Activated T-cell treated with anti-CD3 and anti-CD28 coated beads, Interleukin-2, amount 50 U/mL, for 4 hours (primary cell): ENCODE measurements around the gene POLR1A. TPM values are rescaled to one million over a fixed set of nuclear protein-coding genes. Genes with fewer than 3 reads are reported as not detected.
"Not testable (repeated sequence)": the region's sequence is repeated elsewhere in the genome, so short reads cannot be mapped to it uniquely, and the experiment has no call there.

Experiments
- ATAC-seq, 2 donors: fragments of 200-7000 bp; cut with Tn5 transposase; one replicate each; pipeline ENCODE4 v1.10.0; 2021
- DNase-seq: peaks from one replicate; pipeline ENCODE4 v3.0.0-alpha.2; 2020
- H3K27me3 Mint-ChIP-seq: one replicate; pipeline ENCODE4 v1.8.0; 2021; ENCODE audit warnings: low read depth, mixed read lengths
- H3K36me3 Mint-ChIP-seq: one replicate; pipeline ENCODE4 v1.8.0; 2022; ENCODE audit warnings: mixed read lengths; ENCODE audit not compliant: insufficient read depth
- H3K4me1 Mint-ChIP-seq: one replicate; pipeline ENCODE4 v1.8.0; 2021; ENCODE audit warnings: low read depth, mixed read lengths
- H3K4me3 Mint-ChIP-seq: one replicate; pipeline ENCODE4 v1.8.0; 2021; ENCODE audit warnings: mild to moderate bottlenecking, moderate library complexity, mixed read lengths
- H3K9me3 Mint-ChIP-seq: one replicate; pipeline ENCODE4 v1.8.0; 2021; ENCODE audit warnings: mixed read lengths
- total RNA-seq, 3 donors: library from RNA; stranded (reverse); gene quantifications; one replicate each; pipeline ENCODE4 v1.2.1, GENCODE V29; 2021

The POLR1A gene
- total RNA-seq, 3 donors from 2014 or later, result 80.3 to 86.3 (median 81.4) TPM

GRCh38 chr2:85992053-85992452 lies 113.6 kb downstream of the POLR1A start:
- DNase-seq, ATAC-seq, H3K9me3 Mint-ChIP-seq, H3K27me3 Mint-ChIP-seq, H3K36me3 Mint-ChIP-seq, H3K4me3 Mint-ChIP-seq: not testable (repeated sequence)
- H3K4me1 Mint-ChIP-seq, result peaks cover 26% of the 10 kb centered on the region

GRCh38 chr2:85990084-85990483 lies 115.6 kb downstream of the POLR1A start:
- H3K9me3 Mint-ChIP-seq, result no peaks in the 10 kb centered on the region
- DNase-seq (no peak), ATAC-seq (no peak)
- peaks cover 17% of the 10 kb centered on the region for H3K4me1 Mint-ChIP-seq
- no peaks in the 10 kb centered on the region for H3K36me3 Mint-ChIP-seq
- H3K4me3 Mint-ChIP-seq, result no peak overlapping the region
- H3K27me3 Mint-ChIP-seq, result no peaks in the 10 kb centered on the region

- Mint-ChIP-seq H3K27me3 (no peaks in the 10 kb centered on the region), H3K9me3 (no peaks in the 10 kb centered on the region), H3K4me1 (peaks cover 10% of the 10 kb centered on the region), H3K4me3 (no peak overlapping the region), H3K36me3 (no peaks in the 10 kb centered on the region)
- ATAC-seq, result no peak
- DNase-seq, result no peak
Observed at GRCh38 chr2:85989288-85989865, 116.3 kb downstream of the POLR1A start.

- H3K4me3 Mint-ChIP-seq, result no peak overlapping the region
- no peaks in the 10 kb centered on the region for H3K27me3 Mint-ChIP-seq
- no peak for DNase-seq
- peaks cover 5% of the 10 kb centered on the region for H3K4me1 Mint-ChIP-seq
- no peak for ATAC-seq
- no peaks in the 10 kb centered on the region for H3K9me3 Mint-ChIP-seq
- H3K36me3 Mint-ChIP-seq, result no peaks in the 10 kb centered on the region
Observed at GRCh38 chr2:85988914-85989270, 116.8 kb downstream of the POLR1A start.

GRCh38 chr2:85988175-85988913 lies 117.3 kb downstream of the POLR1A start:
- Mint-ChIP-seq H3K4me3 (no peak overlapping the region), H3K4me1 (peaks cover 2% of the 10 kb centered on the region), H3K36me3 (no peaks in the 10 kb centered on the region), H3K9me3 (no peaks in the 10 kb centered on the region), H3K27me3 (no peaks in the 10 kb centered on the region)
- DNase-seq (no peak), ATAC-seq (no peak)

- Mint-ChIP-seq H3K36me3 (no peaks in the 10 kb centered on the region), H3K27me3 (no peaks in the 10 kb centered on the region)
- ATAC-seq, result no peak
Observed at GRCh38 chr2:85987266-85988174, 118.2 kb downstream of the POLR1A start.

GRCh38 chr2:85986121-85986520 lies 119.6 kb downstream of the POLR1A start:
- ATAC-seq (no peak), DNase-seq (no peak)
- H3K4me3 Mint-ChIP-seq, result no peak overlapping the region
- H3K4me1 Mint-ChIP-seq, result no peaks in the 10 kb centered on the region
- H3K9me3 Mint-ChIP-seq, result no peaks in the 10 kb centered on the region
- no peaks in the 10 kb centered on the region for H3K27me3 Mint-ChIP-seq
- H3K36me3 Mint-ChIP-seq, result no peaks in the 10 kb centered on the region

More at GRCh38 chr2:85987266-85988174, 118.2 kb downstream of the POLR1A start:
- Mint-ChIP-seq H3K4me1 (no peaks in the 10 kb centered on the region), H3K4me3 (no peak overlapping the region), H3K9me3 (no peaks in the 10 kb centered on the region)
- DNase-seq, result no peak

- no peaks in the 10 kb centered on the region for H3K4me1 Mint-ChIP-seq
- no peak for ATAC-seq
- no peaks in the 10 kb centered on the region for H3K36me3 Mint-ChIP-seq
- H3K9me3 Mint-ChIP-seq, result no peaks in the 10 kb centered on the region
- H3K27me3 Mint-ChIP-seq, result peaks cover 5% of the 10 kb centered on the region
- no peak for DNase-seq
- H3K4me3 Mint-ChIP-seq, result no peak overlapping the region
Observed at GRCh38 chr2:85984788-85985187, 120.9 kb downstream of the POLR1A start.

- ATAC-seq (no peak), DNase-seq (no peak)
- peaks cover 5% of the 10 kb centered on the region for H3K27me3 Mint-ChIP-seq
- no peaks in the 10 kb centered on the region for H3K9me3 Mint-ChIP-seq
- no peak overlapping the region for H3K4me3 Mint-ChIP-seq
- no peaks in the 10 kb centered on the region for H3K4me1 Mint-ChIP-seq
- H3K36me3 Mint-ChIP-seq, result no peaks in the 10 kb centered on the region
Observed at GRCh38 chr2:85983766-85984165, 121.9 kb downstream of the POLR1A start.

- Mint-ChIP-seq H3K36me3 (no peaks in the 10 kb centered on the region), H3K4me1 (no peaks in the 10 kb centered on the region), H3K4me3 (no peak overlapping the region), H3K9me3 (no peaks in the 10 kb centered on the region), H3K27me3 (peaks cover 5% of the 10 kb centered on the region)
- DNase-seq, result no peak
- no peak for ATAC-seq
Observed at GRCh38 chr2:85981579-85982247, 124.0 kb downstream of the POLR1A start.

GRCh38 chr2:85978883-85979780 lies 126.6 kb downstream of the POLR1A start:
- no peaks in the 10 kb centered on the region for H3K9me3 Mint-ChIP-seq
- no peak overlapping the region for H3K4me3 Mint-ChIP-seq
- H3K4me1 Mint-ChIP-seq, result no peaks in the 10 kb centered on the region

GRCh38 chr2:85976106-85976920 lies 129.4 kb downstream of the POLR1A start:
- H3K4me1 Mint-ChIP-seq, result no peaks in the 10 kb centered on the region
- DNase-seq, result no peak
- peaks cover 5% of the 10 kb centered on the region for H3K27me3 Mint-ChIP-seq
- H3K36me3 Mint-ChIP-seq, result no peaks in the 10 kb centered on the region
- ATAC-seq, result no peak
- no peak overlapping the region for H3K4me3 Mint-ChIP-seq
- H3K9me3 Mint-ChIP-seq, result no peaks in the 10 kb centered on the region

More at GRCh38 chr2:85978883-85979780, 126.6 kb downstream of the POLR1A start:
- ATAC-seq (no peak), DNase-seq (no peak)
- peaks cover 5% of the 10 kb centered on the region for H3K27me3 Mint-ChIP-seq
- H3K36me3 Mint-ChIP-seq, result no peaks in the 10 kb centered on the region

GRCh38 chr2:85975581-85975980 lies 130.1 kb downstream of the POLR1A start:
- H3K36me3 Mint-ChIP-seq, result no peaks in the 10 kb centered on the region
- H3K27me3 Mint-ChIP-seq, result peaks cover 2% of the 10 kb centered on the region
- ATAC-seq (no peak), DNase-seq (no peak)
- H3K4me3 Mint-ChIP-seq, result no peak overlapping the region
- no peaks in the 10 kb centered on the region for H3K9me3 Mint-ChIP-seq
- no peaks in the 10 kb centered on the region for H3K4me1 Mint-ChIP-seq
